H9 (cell line): ENCODE measurements around the gene MFSD1. TPM values are rescaled to one million over a fixed set of nuclear protein-coding genes. Genes with fewer than 3 reads are reported as not detected.

ENCODE experiments used
- DNase-seq: peaks from one replicate; pipeline ENCODE4 v3.0.0-alpha.2; 2017
- H2AFZ ChIP-seq: one replicate; pipeline ENCODE4 v1.6.1; 2013; ENCODE audit warnings: mild to moderate bottlenecking, low read length, control low read depth, moderate library complexity
- H2AK5ac ChIP-seq: 2 replicates; pipeline ENCODE4 v1.6.1; 2013; ENCODE audit warnings: low read length, control low read depth, mixed read lengths; ENCODE audit not compliant: insufficient read length
- H2BK120ac ChIP-seq: one replicate; pipeline ENCODE4 v1.6.1; 2013; ENCODE audit warnings: low read depth, mild to moderate bottlenecking, low read length, control low read depth, inconsistent platforms; ENCODE audit not compliant: poor library complexity, severe bottlenecking
- H2BK12ac ChIP-seq: 2 replicates; pipeline ENCODE4 v1.6.1; 2013; ENCODE audit warnings: low read length, control low read depth, mixed read lengths, low read depth; ENCODE audit not compliant: insufficient read length
- H2BK15ac ChIP-seq: 2 replicates; pipeline ENCODE4 v1.6.1; 2013; ENCODE audit warnings: low read depth, low read length, control low read depth
- H2BK20ac ChIP-seq: one replicate; pipeline ENCODE4 v1.6.1; 2013; ENCODE audit warnings: low read depth, mild to moderate bottlenecking, low read length, control low read depth, inconsistent platforms; ENCODE audit not compliant: poor library complexity, severe bottlenecking
- H2BK5ac ChIP-seq: 2 replicates; pipeline ENCODE4 v1.6.1; 2013; ENCODE audit warnings: low read length, control low read depth, mixed read lengths; ENCODE audit not compliant: insufficient read length
- H3K14ac ChIP-seq: 2 replicates; pipeline ENCODE4 v1.6.1; 2013; ENCODE audit warnings: low read length, control low read depth; ENCODE audit not compliant: insufficient read depth
- H3K18ac ChIP-seq: 2 replicates; pipeline ENCODE4 v1.6.1; 2013; ENCODE audit warnings: low read depth, mild to moderate bottlenecking, mixed read lengths, low read length, control low read depth; ENCODE audit not compliant: insufficient read length
- H3K23ac ChIP-seq: 2 replicates; pipeline ENCODE4 v1.6.1; 2013; ENCODE audit warnings: low read length, control low read depth, mixed read lengths, low read depth; ENCODE audit not compliant: insufficient read length
- H3K23me2 ChIP-seq: 2 replicates; pipeline ENCODE4 v1.6.1; 2013; ENCODE audit warnings: low read depth, mild to moderate bottlenecking, mixed read lengths, low read length, control low read depth; ENCODE audit not compliant: insufficient read length, poor library complexity, severe bottlenecking
- H3K27ac ChIP-seq: 2 replicates; pipeline ENCODE4 v1.5.1; 2013; ENCODE audit warnings: low read length, control low read depth, mixed read lengths, low read depth; ENCODE audit not compliant: insufficient read length
- H3K27me3 ChIP-seq: 2 replicates; pipeline ENCODE4 v1.6.1; 2013; ENCODE audit warnings: low read length, control low read depth, inconsistent platforms; ENCODE audit not compliant: insufficient read depth
- H3K4ac ChIP-seq: 2 replicates; pipeline ENCODE4 v1.6.1; 2013; ENCODE audit warnings: low read depth, mild to moderate bottlenecking, control low read depth, inconsistent platforms, low read length, moderate library complexity
- H3K4me1 ChIP-seq: 2 replicates; pipeline ENCODE4 v1.6.1; 2013; ENCODE audit warnings: low read length, control low read depth, inconsistent platforms; ENCODE audit not compliant: insufficient read depth
- H3K4me2 ChIP-seq: 2 replicates; pipeline ENCODE4 v1.6.1; 2013; ENCODE audit warnings: low read length, control low read depth, mixed read lengths; ENCODE audit not compliant: insufficient read length, insufficient read depth
- H3K56ac ChIP-seq: 2 replicates; pipeline ENCODE4 v1.6.1; 2013; ENCODE audit warnings: low read depth, mild to moderate bottlenecking, mixed read lengths, low read length, control low read depth; ENCODE audit not compliant: insufficient read length
- H3K79me1 ChIP-seq: 2 replicates; pipeline ENCODE4 v1.6.1; 2013; ENCODE audit warnings: low read depth, mild to moderate bottlenecking, moderate library complexity, low read length, control low read depth, inconsistent platforms; ENCODE audit not compliant: insufficient read depth, poor library complexity, severe bottlenecking
- H3K79me2 ChIP-seq: 2 replicates; pipeline ENCODE4 v1.6.1; 2013; ENCODE audit warnings: low read length, control low read depth, inconsistent platforms; ENCODE audit not compliant: insufficient read depth
- H3K9ac ChIP-seq: 2 replicates; pipeline ENCODE4 v1.6.1; 2013; ENCODE audit warnings: low read length, control low read depth, mixed read lengths; ENCODE audit not compliant: insufficient read length; ENCODE audit errors: extremely low read depth
- H3K9me3 ChIP-seq: one replicate; pipeline ENCODE4 v1.6.1; 2013; ENCODE audit warnings: low read depth, low read length, inconsistent platforms; ENCODE audit not compliant: control insufficient read depth
- H3T11ph ChIP-seq: one replicate; pipeline ENCODE4 v1.6.1; 2013; ENCODE audit warnings: mild to moderate bottlenecking, low read length, control low read depth, inconsistent platforms
- H4K20me1 ChIP-seq: one replicate; pipeline ENCODE4 v1.6.1; 2013; ENCODE audit not compliant: control insufficient read depth, insufficient read length, insufficient read depth
- H4K5ac ChIP-seq: 2 replicates; pipeline ENCODE4 v1.6.1; 2013; ENCODE audit warnings: low read depth, mild to moderate bottlenecking, mixed read lengths, low read length, control low read depth; ENCODE audit not compliant: insufficient read length
- H4K8ac ChIP-seq: replicated peaks from 2 replicates; pipeline ENCODE4 v1.6.1; 2013; ENCODE audit warnings: low read length, control low read depth, mixed read lengths, low read depth; ENCODE audit not compliant: insufficient read length
- H4K91ac ChIP-seq: 2 replicates; pipeline ENCODE4 v1.6.1; 2013; ENCODE audit warnings: low read depth, mild to moderate bottlenecking, moderate library complexity, mixed read lengths, low read length, control low read depth; ENCODE audit not compliant: insufficient read length
- H3K27ac Mint-ChIP-seq, 3 experiments: 2 replicates in 2 of 3; 3 replicates in 1 of 3; pipeline ENCODE4 v1.8.0; 2020 to 2021; ENCODE audit warnings: mixed read lengths in 3 of 3, mild to moderate bottlenecking in 1 of 3, moderate library complexity in 1 of 3
- H3K27me3 Mint-ChIP-seq: 2 replicates; pipeline ENCODE4 v1.8.0; 2021; ENCODE audit warnings: low read depth, mild to moderate bottlenecking, moderate library complexity, mixed read lengths
- H3K36me3 Mint-ChIP-seq, 3 experiments: 2 replicates in 2 of 3; 3 replicates in 1 of 3; pipeline ENCODE4 v1.8.0; 2020 to 2021; ENCODE audit warnings: low read depth in 3 of 3, mixed read lengths in 3 of 3; ENCODE audit not compliant: insufficient read depth in 1 of 3
- H3K4me1 Mint-ChIP-seq, 2 experiments: 2 replicates each; pipeline ENCODE4 v1.8.0; 2020; ENCODE audit warnings: mixed read lengths in 2 of 2
- H3K4me3 Mint-ChIP-seq, 2 experiments: 2 replicates in 1 of 2; 3 replicates in 1 of 2; pipeline ENCODE4 v1.8.0; 2020 to 2021; ENCODE audit warnings: mild to moderate bottlenecking in 2 of 2, mixed read lengths in 2 of 2, moderate library complexity in 1 of 2
- H3K9me3 Mint-ChIP-seq, 2 experiments: 2 replicates in 1 of 2; 3 replicates in 1 of 2; pipeline ENCODE4 v1.8.0; 2020; ENCODE audit warnings: mild to moderate bottlenecking in 2 of 2, mixed read lengths in 2 of 2, moderate library complexity in 1 of 2
- CTCF ChIP-seq: fragments of 200-600 bp; sonication (generic); conservative IDR thresholded peaks from 3 replicates; pipeline ENCODE4 v1.8.0; 2021; ENCODE audit warnings: antibody characterized with exemption, mild to moderate bottlenecking
- WGBS: extraction: QIAGEN DNeasy Blood & Tissue Kit; methylation state at CpG from one replicate; pipeline ENCODE4 v1.1.7; 2013; ENCODE audit warnings: missing lambda C conversion rate, low lambda C conversion rate, mixed read lengths; ENCODE audit not compliant: insufficient read length; ENCODE audit errors: extremely low coverage; 5-methylcytosine and 5-hydroxymethylcytosine counted together
- total RNA-seq: library from RNA; stranded (reverse); gene quantifications from 2 replicates; pipeline ENCODE4 v1.2.1, GENCODE V29; 2021

Gene MFSD1
- total RNA-seq, 1 experiment from 2014 or later: 9.5 TPM

GRCh38 chr3:158765518-158766205, 36.2 kb upstream of the MFSD1 start:
- Histone ChIP-seq H3K4me1 (no peaks in the 10 kb centered on the region; the same call in 1 of the 2 replicates), H3K18ac (no peak overlapping the region), H2BK5ac (no peak overlapping the region), H3K4me2 (no peak overlapping the region), H4K8ac (no peak overlapping the region), H3K9ac (no peak overlapping the region), H2BK12ac (no peak overlapping the region), H3K23ac (no peak overlapping the region), H3K56ac (no peak overlapping the region), H3K27ac (no peak overlapping the region), H4K20me1 (no peaks in the 10 kb centered on the region), H2BK15ac (no peak overlapping the region), H2AK5ac (no peak overlapping the region), H3T11ph (no peak overlapping the region), H3K9me3 (no peaks in the 10 kb centered on the region), H2BK120ac (no peak overlapping the region), H3K79me1 (no peaks in the 10 kb centered on the region), H3K4ac (no peak overlapping the region), H3K23me2 (no peaks in the 10 kb centered on the region), H4K5ac (no peak overlapping the region), H3K14ac (no peak overlapping the region), H2AFZ (no peak overlapping the region), H4K91ac (no peak overlapping the region), H3K27me3 (no peaks in the 10 kb centered on the region), H3K79me2 (no peaks in the 10 kb centered on the region), H2BK20ac (no peak overlapping the region)
- DNase-seq: no peak
- Mint-ChIP-seq H3K36me3 (no peaks in the 10 kb centered on the region), H3K4me1 (peaks cover 22% of the 10 kb centered on the region in 2 experiments), H3K27me3 (no peaks in the 10 kb centered on the region), H3K27ac (no peak overlapping the region), H3K4me3 (no peak overlapping the region), H3K9me3 (no peaks in the 10 kb centered on the region; a peak in 1 of 5 replicates)
- no CpG with 5 or more reads among the region's 3 CpGs for WGBS
- TF ChIP-seq CTCF: no peak
